GM12801 (cell line): ENCODE results near the gene KAZN.

Experiments used
- CTCF ChIP-seq: IDR thresholded peaks from one replicate; pipeline ENCODE4 v1.5.1; 2011; ENCODE audit warnings: control low read depth; ENCODE audit not compliant: insufficient read length; ENCODE audit errors: extremely low read depth

Gene KAZN

DNA sequence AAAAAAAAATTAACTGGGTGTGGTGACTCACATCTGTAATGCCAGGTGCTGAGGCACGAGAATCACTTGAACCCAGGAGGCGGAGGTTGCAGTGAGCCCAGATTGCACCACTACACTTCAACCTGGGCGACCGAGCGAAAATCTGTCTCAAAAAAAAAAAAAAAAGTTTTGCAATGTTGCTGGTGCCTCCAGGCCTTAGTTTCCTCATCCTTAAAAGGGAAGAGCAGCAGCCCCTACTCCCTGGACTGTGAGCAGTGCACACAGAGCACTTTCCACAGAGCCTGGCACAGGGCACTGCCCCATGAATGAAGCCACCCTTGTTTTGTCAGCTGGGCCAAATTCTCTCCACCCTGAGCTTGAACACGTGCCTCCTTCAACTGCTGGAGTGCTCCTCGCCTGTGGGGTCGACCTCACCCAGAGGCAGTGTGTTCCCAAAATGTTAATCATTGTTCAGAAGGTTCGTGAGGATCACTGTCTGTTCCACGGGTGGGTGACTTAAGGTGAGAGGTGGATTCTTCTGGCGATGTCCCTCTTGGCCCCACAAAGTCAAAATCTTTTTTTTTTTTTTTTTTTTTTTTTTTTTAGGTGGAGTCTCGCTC, 402.9 kb downstream of the KAZN start:
- TF ChIP-seq CTCF: no peak

GRCh38 chr1:15002325-15002724, 403.8 kb downstream of the KAZN start:
- TF ChIP-seq CTCF: no peak

DNA sequence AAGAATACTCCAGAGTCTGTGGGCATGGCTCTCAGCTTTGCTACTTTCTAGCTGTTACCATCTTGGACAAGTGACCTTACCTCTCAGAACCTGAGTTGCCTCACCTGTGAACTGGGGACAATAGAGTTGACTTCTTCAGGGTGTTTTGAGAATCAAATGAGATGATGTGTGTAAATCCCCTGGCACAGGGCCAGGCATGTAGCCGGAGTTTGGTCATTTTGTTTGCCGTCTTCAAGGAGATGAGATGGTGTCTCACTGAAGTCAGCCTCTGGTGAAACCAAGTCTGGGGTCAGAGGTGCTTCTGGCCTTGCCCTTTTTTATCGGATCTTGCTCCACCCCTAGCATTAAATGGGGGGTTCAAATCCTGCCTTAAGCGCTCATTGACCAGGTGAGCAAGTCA, 405.9 kb downstream of the KAZN start:
- no peak for TF ChIP-seq CTCF

- no peak for TF ChIP-seq CTCF
These were observed 406.6 kb downstream of the KAZN start for GRCh38 chr1:15005116-15005515.

DNA sequence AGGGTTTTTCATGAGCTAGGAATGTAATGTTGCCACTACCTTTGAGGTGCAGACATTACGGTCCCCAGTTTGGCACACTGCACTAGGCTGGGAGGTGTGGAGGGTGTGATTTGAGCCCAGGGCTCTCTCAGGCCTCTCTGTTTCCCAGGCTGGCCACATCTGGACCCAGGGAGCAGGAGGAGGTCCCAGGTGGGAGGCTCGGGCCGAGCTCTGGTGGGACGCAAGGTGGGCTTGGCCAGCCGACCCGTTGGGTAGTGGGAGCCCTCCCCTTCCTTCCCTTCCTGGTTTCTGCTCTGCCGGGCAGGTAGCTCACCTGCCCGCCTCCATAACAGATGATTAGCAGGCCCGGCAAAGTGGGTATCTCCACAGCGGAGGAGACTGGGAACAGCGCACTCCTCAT, 408.9 kb downstream of the KAZN start:
- no peak for TF ChIP-seq CTCF

DNA sequence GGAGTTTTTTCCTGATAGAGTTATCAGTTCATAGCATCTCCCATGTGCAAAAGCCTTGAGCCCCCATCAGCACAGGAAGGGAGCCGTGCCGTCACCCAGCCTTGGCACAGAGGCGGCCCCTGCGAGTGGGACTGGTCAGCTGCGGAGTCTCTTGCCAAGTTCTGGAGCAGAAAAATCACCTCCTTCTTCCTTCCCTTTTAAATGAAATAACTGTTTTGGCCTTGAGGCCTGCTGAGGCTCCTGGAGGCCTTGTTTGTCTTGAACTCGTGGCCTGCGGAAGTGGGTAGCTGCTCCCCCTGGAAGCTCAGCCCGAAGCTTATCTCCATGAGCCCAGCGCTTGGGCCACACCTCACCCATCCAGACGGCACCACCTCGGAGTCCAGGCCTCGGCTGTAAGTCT, 409.4 kb downstream of the KAZN start:
- TF ChIP-seq CTCF: no peak

- no peak for TF ChIP-seq CTCF
These were observed 410.6 kb downstream of the KAZN start for GRCh38 chr1:15008783-15009729.
